Upper lobe of right lung (tissue), 1 donor: Measurements from ENCODE around the gene DDX39A. TPM values are rescaled to one million over a fixed set of nuclear protein-coding genes. Genes with fewer than 3 reads are reported as not detected.

Experiments used
- ATAC-seq: fragments of 200-7000 bp; cut with Tn5 transposase; one replicate; pipeline ENCODE4 v1.9.1; 2020; ENCODE audit warnings: mild to moderate bottlenecking, moderate library complexity
- DNase-seq: peaks from one replicate; pipeline ENCODE4 v3.0.0-alpha.2; 2020
- H3K27ac ChIP-seq: fragments of 200-600 bp; one replicate; pipeline ENCODE4 v1.8.0; 2022
- H3K27me3 ChIP-seq: fragments of 200-600 bp; one replicate; pipeline ENCODE4 v1.8.0; 2022; ENCODE audit warnings: mild to moderate bottlenecking
- H3K36me3 ChIP-seq: fragments of 200-600 bp; one replicate; pipeline ENCODE4 v1.8.0; 2022
- H3K4me1 ChIP-seq: fragments of 200-600 bp; one replicate; pipeline ENCODE4 v1.8.0; 2022
- H3K4me3 ChIP-seq: fragments of 200-600 bp; one replicate; pipeline ENCODE4 v1.8.0; 2022; ENCODE audit warnings: mild to moderate bottlenecking
- H3K9me3 ChIP-seq: fragments of 200-600 bp; one replicate; pipeline ENCODE4 v1.8.0; 2022
- CTCF ChIP-seq: fragments of 200-600 bp; IDR thresholded peaks from one replicate; pipeline ENCODE4 v1.8.0; 2022; ENCODE audit warnings: antibody characterized with exemption
- intact Hi-C: fragments of 100-400 bp; cut with DNase I; formaldehyde crosslinking; loops from one replicate; pipeline ENCODE4 v1.11.0; 2022
- total RNA-seq: library from RNA; stranded (reverse); fragmentation: NEBNext Ultra II Directional; extraction: Animal tissue kit (Norgen Biotek cat#: 25700); gene quantifications from one replicate; pipeline ENCODE4 v1.2.1, GENCODE V29; 2021
- donor health status: DM: no; HTN: yes; CAD: no; lungs with severe emphysema.

Gene DDX39A
- total RNA-seq, 1 donor from 2014 or later: 63.0 TPM

GRCh38 chr19:14408491-14409145, 10.5 kb downstream of the DDX39A start:
- no peaks in the 10 kb centered on the region for H3K27me3 ChIP-seq
- H3K4me3 ChIP-seq: no peak overlapping the region
- no peak for ATAC-seq
- peaks cover 97% of the 10 kb centered on the region for H3K36me3 ChIP-seq
- H3K27ac ChIP-seq: no peak overlapping the region
- no peak for TF ChIP-seq CTCF
- DNase-seq: no peak
- peaks cover 5% of the 10 kb centered on the region for H3K4me1 ChIP-seq
- H3K9me3 ChIP-seq: no peaks in the 10 kb centered on the region
- intact Hi-C loops: no loop called here

- DNase-seq (no peak), ATAC-seq (no peak)
Measured at GRCh38 chr19:14407605-14408484, 11.3 kb downstream of the DDX39A start.

GRCh38 chr19:14406645-14407401, 12.3 kb downstream of the DDX39A start:
- Histone ChIP-seq H3K36me3 (peaks cover 96% of the 10 kb centered on the region), H3K27ac (peak overlapping the region; percentile 45), H3K4me1 (peaks cover 5% of the 10 kb centered on the region), H3K4me3 (no peak overlapping the region), H3K27me3 (no peaks in the 10 kb centered on the region), H3K9me3 (no peaks in the 10 kb centered on the region)
- no peak for TF ChIP-seq CTCF
- ATAC-seq: no peak
- DNase-seq: no peak
- intact Hi-C loops: no loop called here

More at GRCh38 chr19:14407605-14408484, 11.3 kb downstream of the DDX39A start:
- Histone ChIP-seq H3K9me3 (no peaks in the 10 kb centered on the region), H3K36me3 (peaks cover 99% of the 10 kb centered on the region), H3K27ac (no peak overlapping the region), H3K4me3 (no peak overlapping the region), H3K4me1 (peaks cover 5% of the 10 kb centered on the region), H3K27me3 (no peaks in the 10 kb centered on the region)
- intact Hi-C loops: no loop called here
- TF ChIP-seq CTCF: no peak

GRCh38 chr19:14405758-14406644, 13.1 kb downstream of the DDX39A start:
- H3K27ac ChIP-seq: peak overlapping the region; percentile 45
- H3K4me3 ChIP-seq: no peak overlapping the region
- H3K36me3 ChIP-seq: peaks cover 96% of the 10 kb centered on the region
- H3K4me1 ChIP-seq: peaks cover 5% of the 10 kb centered on the region
- peak; percentile 97 for TF ChIP-seq CTCF
- peak; percentile 94 for DNase-seq
- intact Hi-C loops: no loop called here
- peak; percentile 93 for ATAC-seq
- H3K9me3 ChIP-seq: no peaks in the 10 kb centered on the region
- H3K27me3 ChIP-seq: no peaks in the 10 kb centered on the region

- Histone ChIP-seq H3K9me3 (no peaks in the 10 kb centered on the region), H3K27ac (peak overlapping the region; percentile 45), H3K36me3 (peaks cover 96% of the 10 kb centered on the region), H3K4me3 (no peak overlapping the region), H3K4me1 (peaks cover 5% of the 10 kb centered on the region), H3K27me3 (no peaks in the 10 kb centered on the region)
- TF ChIP-seq CTCF: no peak
- DNase-seq (no peak), ATAC-seq (no peak)
- intact Hi-C loops: no loop called here
Measured at GRCh38 chr19:14405380-14405757, 13.8 kb downstream of the DDX39A start.
